ENCODE data around the gene SIAH3. TPM values are rescaled to one million over a fixed set of nuclear protein-coding genes. Genes with fewer than 3 reads are reported as not detected.

SIAH3 gene
- total and polyA plus RNA-seq, 10 donors = under 0.01 to 0.20 (median 0.06) TPM; not detected in 1

GRCh38 chr13:45784755-45785675 lies 66.5 kb downstream of the SIAH3 start:
- WGBS, 5 donors = 70 to 90% (median 82%) methylated on average over 9 to 10 of the region's 10 CpGs
- H3K4me3 ChIP-seq = no peak overlapping the region
- no peak overlapping the region for H3K27ac ChIP-seq
- H3K4me1 ChIP-seq = no peaks in the 10 kb centered on the region
- intact Hi-C loops (cut with DNase I; ENCODE audit: low total_unique reads) = no loop called here
- H3K36me3 ChIP-seq = no peaks in the 10 kb centered on the region
- no peaks in the 10 kb centered on the region for H3K27me3 ChIP-seq (replicated peaks in 1 of 7)
- TF ChIP-seq CTCF (IDR thresholded peaks at IDR 0.05 in 8 of 11, conservative IDR thresholded peaks at IDR 0.05 in 3 of 11) (no peak), POLR2AphosphoS5 (IDR thresholded peaks at IDR 0.05) (no peak), POLR2A (IDR thresholded peaks at IDR 0.05) (no peak)
- H3K9me3 ChIP-seq = no peaks in the 10 kb centered on the region
- DNase-seq = no peak

- no peaks in the 10 kb centered on the region for H3K27me3 ChIP-seq (replicated peaks in 1 of 7)
- intact Hi-C loops (cut with DNase I; ENCODE audit: low total_unique reads) = no loop called here
- H3K36me3 ChIP-seq = no peaks in the 10 kb centered on the region
- no peak for DNase-seq
- no peaks in the 10 kb centered on the region for H3K4me1 ChIP-seq
- no peak overlapping the region for H3K4me3 ChIP-seq
- 95 to 97% (median 96%) methylated on average over 32 to 35 of the region's 35 CpGs for WGBS, 5 donors
- TF ChIP-seq CTCF (IDR thresholded peaks at IDR 0.05 in 8 of 11, conservative IDR thresholded peaks at IDR 0.05 in 3 of 11) (no peak), POLR2AphosphoS5 (IDR thresholded peaks at IDR 0.05) (no peak), POLR2A (IDR thresholded peaks at IDR 0.05) (no peak)
- no peaks in the 10 kb centered on the region for H3K9me3 ChIP-seq
- H3K27ac ChIP-seq = no peak overlapping the region
Measured at GRCh38 chr13:45783346-45784043, 68.1 kb downstream of the SIAH3 start.

GRCh38 chr13:45782327-45783045 lies 69.1 kb downstream of the SIAH3 start:
- H3K27me3 ChIP-seq (replicated peaks in 1 of 7) = no peaks in the 10 kb centered on the region
- no peak for TF ChIP-seq CTCF (IDR thresholded peaks at IDR 0.05 in 8 of 11, conservative IDR thresholded peaks at IDR 0.05 in 3 of 11)
- no peak for TF ChIP-seq POLR2A (IDR thresholded peaks at IDR 0.05)
- TF ChIP-seq POLR2AphosphoS5 (IDR thresholded peaks at IDR 0.05) = no peak
- no peaks in the 10 kb centered on the region for H3K36me3 ChIP-seq
- H3K4me1 ChIP-seq = no peaks in the 10 kb centered on the region
- DNase-seq = no peak
- intact Hi-C loops (cut with DNase I; ENCODE audit: low total_unique reads) = no loop called here
- H3K9me3 ChIP-seq = no peaks in the 10 kb centered on the region
- no peak overlapping the region for H3K4me3 ChIP-seq
- whole genome bisulfite sequencing, 5 donors = 78 to 84% (median 81%) methylated on average over 9 of the region's 9 CpGs
- no peak overlapping the region for H3K27ac ChIP-seq
